ENCODE measurements around the gene DYNC1H1.

Gene DYNC1H1

DNA sequence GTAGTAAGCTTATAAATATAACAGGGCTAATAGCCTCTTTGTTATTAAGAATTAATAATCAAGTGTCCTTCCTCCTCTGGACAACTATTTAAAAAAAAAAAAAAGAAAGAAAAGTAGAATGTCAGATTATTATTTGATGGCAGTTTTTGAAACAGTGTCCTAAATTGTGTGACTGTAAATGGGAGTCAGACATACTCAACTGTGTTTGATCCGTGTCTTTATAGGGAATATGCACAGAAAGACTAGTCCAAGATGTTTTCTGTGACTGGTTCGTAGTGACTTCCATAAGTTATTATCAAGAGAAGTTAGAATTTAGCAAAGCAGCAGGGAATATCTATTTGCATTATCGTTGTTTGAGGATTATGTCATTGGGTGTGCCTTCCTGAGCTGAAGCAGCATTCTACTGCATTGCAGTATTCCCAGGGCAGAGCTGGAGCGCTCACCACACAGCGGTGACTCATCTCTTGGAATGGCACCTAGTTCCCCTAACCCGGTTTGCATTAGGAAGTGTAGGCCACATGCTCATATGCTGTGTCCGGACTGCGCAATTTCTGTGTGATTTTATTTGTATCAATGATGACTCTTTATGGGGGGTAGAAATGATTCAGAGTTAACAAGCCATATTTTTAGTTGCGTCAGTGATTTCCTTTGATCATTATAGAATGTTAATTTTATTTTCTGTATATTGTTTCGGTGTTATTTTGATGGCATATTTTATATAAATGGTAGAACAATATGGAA is 7.9 kb downstream of the DYNC1H1 start (continued):
- TF ChIP-seq ZNF362 (tag by site-specific recombination; IDR thresholded peaks at IDR 0.05) (no peak), KLF10 (tag by site-specific recombination; IDR thresholded peaks at IDR 0.05) (peak; percentile 67; the same call in 1 of the 2 replicates), ZNF664 (tag by site-specific recombination; IDR thresholded peaks at IDR 0.05) (no peak), ZNF510 (tag by site-specific recombination; IDR thresholded peaks at IDR 0.05; ENCODE audit: insufficient replicate concordance) (no peak), ZNF302 (tag by site-specific recombination; IDR thresholded peaks at IDR 0.05; ENCODE audit: low read depth) (no peak), ZNF223 (tag by site-specific recombination; IDR thresholded peaks at IDR 0.05) (no peak), ZNF670 (tag by site-specific recombination; IDR thresholded peaks at IDR 0.05; ENCODE audit: low read depth) (no peak), ZNF248 (tag by site-specific recombination; IDR thresholded peaks at IDR 0.05) (no peak), ZNF416 (tag by site-specific recombination; IDR thresholded peaks at IDR 0.05) (no peak), ZBTB8A (tag by site-specific recombination; IDR thresholded peaks at IDR 0.05) (no peak), FEZF1 (tag by site-specific recombination; IDR thresholded peaks at IDR 0.05) (peak; percentile 55; the same call in 1 of the 2 replicates), ZNF792 (tag by site-specific recombination; IDR thresholded peaks at IDR 0.05) (0 out of 2 replicates have a peak, but pooled peaks have one; percentile 42), ZNF133 (tag by site-specific recombination; IDR thresholded peaks at IDR 0.05) (no peak), TRIM28 (IDR thresholded peaks at IDR 0.05; ENCODE audit: borderline replicate concordance, low read length) (peak; percentile 68; the same call in 1 of the 2 replicates), ZNF138 (tag by site-specific recombination; IDR thresholded peaks at IDR 0.05; ENCODE audit: borderline replicate concordance) (no peak), ZNF169 (tag by site-specific recombination; IDR thresholded peaks at IDR 0.05) (no peak), HIC1 (tag by site-specific recombination; IDR thresholded peaks at IDR 0.05) (peak; percentile 98), ZNF473 (tag by site-specific recombination; IDR thresholded peaks at IDR 0.05) (no peak), ZNF548 (tag by site-specific recombination; IDR thresholded peaks at IDR 0.05) (no peak), ZNF211 (tag by site-specific recombination; IDR thresholded peaks at IDR 0.05; ENCODE audit: low read depth) (no peak), ZNF155 (tag by site-specific recombination; IDR thresholded peaks at IDR 0.05) (no peak), SP7 (tag by site-specific recombination; IDR thresholded peaks at IDR 0.05) (peak; percentile 87), ZFP69B (tag by site-specific recombination; IDR thresholded peaks at IDR 0.05) (peak; percentile 68; the same call in 1 of the 2 replicates), ZNF404 (tag by site-specific recombination; IDR thresholded peaks at IDR 0.05) (no peak)
- TF ChIP-seq, protein P1, sequence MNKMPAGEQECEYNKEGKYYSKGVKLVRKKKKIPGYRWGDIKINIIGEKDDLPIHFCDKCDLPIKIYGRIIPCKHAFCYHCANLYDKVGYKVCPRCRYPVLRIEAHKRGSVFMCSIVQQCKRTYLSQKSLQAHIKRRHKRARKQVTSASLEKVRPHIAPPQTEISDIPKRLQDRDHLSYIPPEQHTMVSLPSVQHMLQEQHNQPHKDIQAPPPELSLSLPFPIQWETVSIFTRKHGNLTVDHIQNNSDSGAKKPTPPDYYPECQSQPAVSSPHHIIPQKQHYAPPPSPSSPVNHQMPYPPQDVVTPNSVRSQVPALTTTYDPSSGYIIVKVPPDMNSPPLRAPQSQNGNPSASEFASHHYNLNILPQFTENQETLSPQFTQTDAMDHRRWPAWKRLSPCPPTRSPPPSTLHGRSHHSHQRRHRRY (tag by site-specific recombination; IDR thresholded peaks at IDR 0.05), result no peak
- TF ChIP-seq, protein P2, sequence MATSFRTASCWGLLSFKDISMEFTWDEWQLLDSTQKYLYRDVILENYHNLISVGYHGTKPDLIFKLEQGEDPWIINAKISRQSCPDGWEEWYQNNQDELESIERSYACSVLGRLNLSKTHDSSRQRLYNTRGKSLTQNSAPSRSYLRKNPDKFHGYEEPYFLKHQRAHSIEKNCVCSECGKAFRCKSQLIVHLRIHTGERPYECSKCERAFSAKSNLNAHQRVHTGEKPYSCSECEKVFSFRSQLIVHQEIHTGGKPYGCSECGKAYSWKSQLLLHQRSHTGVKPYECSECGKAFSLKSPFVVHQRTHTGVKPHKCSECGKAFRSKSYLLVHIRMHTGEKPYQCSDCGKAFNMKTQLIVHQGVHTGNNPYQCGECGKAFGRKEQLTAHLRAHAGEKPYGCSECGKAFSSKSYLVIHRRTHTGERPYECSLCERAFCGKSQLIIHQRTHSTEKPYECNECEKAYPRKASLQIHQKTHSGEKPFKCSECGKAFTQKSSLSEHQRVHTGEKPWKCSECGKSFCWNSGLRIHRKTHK (tag by site-specific recombination; IDR thresholded peaks at IDR 0.05), result no peak
- TF ChIP-seq, protein P3, sequence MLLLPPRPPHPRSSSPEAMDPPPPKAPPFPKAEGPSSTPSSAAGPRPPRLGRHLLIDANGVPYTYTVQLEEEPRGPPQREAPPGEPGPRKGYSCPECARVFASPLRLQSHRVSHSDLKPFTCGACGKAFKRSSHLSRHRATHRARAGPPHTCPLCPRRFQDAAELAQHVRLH (tag by site-specific recombination; IDR thresholded peaks at IDR 0.05), result no peak
- TF ChIP-seq, protein P4, sequence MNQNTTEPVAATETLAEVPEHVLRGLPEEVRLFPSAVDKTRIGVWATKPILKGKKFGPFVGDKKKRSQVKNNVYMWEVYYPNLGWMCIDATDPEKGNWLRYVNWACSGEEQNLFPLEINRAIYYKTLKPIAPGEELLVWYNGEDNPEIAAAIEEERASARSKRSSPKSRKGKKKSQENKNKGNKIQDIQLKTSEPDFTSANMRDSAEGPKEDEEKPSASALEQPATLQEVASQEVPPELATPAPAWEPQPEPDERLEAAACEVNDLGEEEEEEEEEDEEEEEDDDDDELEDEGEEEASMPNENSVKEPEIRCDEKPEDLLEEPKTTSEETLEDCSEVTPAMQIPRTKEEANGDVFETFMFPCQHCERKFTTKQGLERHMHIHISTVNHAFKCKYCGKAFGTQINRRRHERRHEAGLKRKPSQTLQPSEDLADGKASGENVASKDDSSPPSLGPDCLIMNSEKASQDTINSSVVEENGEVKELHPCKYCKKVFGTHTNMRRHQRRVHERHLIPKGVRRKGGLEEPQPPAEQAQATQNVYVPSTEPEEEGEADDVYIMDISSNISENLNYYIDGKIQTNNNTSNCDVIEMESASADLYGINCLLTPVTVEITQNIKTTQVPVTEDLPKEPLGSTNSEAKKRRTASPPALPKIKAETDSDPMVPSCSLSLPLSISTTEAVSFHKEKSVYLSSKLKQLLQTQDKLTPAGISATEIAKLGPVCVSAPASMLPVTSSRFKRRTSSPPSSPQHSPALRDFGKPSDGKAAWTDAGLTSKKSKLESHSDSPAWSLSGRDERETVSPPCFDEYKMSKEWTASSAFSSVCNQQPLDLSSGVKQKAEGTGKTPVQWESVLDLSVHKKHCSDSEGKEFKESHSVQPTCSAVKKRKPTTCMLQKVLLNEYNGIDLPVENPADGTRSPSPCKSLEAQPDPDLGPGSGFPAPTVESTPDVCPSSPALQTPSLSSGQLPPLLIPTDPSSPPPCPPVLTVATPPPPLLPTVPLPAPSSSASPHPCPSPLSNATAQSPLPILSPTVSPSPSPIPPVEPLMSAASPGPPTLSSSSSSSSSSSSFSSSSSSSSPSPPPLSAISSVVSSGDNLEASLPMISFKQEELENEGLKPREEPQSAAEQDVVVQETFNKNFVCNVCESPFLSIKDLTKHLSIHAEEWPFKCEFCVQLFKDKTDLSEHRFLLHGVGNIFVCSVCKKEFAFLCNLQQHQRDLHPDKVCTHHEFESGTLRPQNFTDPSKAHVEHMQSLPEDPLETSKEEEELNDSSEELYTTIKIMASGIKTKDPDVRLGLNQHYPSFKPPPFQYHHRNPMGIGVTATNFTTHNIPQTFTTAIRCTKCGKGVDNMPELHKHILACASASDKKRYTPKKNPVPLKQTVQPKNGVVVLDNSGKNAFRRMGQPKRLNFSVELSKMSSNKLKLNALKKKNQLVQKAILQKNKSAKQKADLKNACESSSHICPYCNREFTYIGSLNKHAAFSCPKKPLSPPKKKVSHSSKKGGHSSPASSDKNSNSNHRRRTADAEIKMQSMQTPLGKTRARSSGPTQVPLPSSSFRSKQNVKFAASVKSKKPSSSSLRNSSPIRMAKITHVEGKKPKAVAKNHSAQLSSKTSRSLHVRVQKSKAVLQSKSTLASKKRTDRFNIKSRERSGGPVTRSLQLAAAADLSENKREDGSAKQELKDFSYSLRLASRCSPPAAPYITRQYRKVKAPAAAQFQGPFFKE (tag by site-specific recombination; IDR thresholded peaks at IDR 0.05; ENCODE audit: borderline replicate concordance), result no peak
